VCaP (cell line): ENCODE measurements around the gene TMEM198.
A peak's percentile ranks its signal among the peaks of the same experiment; 100 is the strongest.

ENCODE experiments used
- H3K27ac ChIP-seq: fragments of 450-650 bp; 2 replicates; pipeline ENCODE4 v1.5.1; 2017
- TF ChIP-seq, protein P1 (sequence below): fragments of 450-650 bp; conservative IDR thresholded peaks from 2 replicates; pipeline ENCODE4 v1.5.1; 2017; ENCODE audit warnings: mild to moderate bottlenecking, moderate library complexity

TMEM198 gene

DNA sequence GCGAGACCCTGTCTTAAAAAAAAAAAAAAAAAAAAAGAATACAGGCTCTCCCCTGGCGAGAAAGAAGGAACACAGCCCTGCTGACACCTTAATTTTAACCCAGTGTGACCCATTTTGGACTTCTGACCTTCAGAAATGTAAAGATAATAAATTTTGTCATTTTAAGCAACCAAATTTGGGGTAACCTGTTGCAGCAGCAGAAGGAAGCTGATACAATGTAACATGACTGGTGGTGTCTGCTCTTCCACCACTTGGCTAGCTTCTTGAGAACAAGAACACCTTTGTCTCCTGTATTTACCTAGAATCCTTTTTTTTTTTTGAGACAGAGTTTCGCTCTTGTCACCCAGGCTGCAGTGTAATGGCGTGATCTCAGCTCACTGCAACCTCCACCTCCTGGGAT is 47.3 kb downstream of the TMEM198 start:
- no peak overlapping the region for H3K27ac ChIP-seq
- TF ChIP-seq, protein P1, sequence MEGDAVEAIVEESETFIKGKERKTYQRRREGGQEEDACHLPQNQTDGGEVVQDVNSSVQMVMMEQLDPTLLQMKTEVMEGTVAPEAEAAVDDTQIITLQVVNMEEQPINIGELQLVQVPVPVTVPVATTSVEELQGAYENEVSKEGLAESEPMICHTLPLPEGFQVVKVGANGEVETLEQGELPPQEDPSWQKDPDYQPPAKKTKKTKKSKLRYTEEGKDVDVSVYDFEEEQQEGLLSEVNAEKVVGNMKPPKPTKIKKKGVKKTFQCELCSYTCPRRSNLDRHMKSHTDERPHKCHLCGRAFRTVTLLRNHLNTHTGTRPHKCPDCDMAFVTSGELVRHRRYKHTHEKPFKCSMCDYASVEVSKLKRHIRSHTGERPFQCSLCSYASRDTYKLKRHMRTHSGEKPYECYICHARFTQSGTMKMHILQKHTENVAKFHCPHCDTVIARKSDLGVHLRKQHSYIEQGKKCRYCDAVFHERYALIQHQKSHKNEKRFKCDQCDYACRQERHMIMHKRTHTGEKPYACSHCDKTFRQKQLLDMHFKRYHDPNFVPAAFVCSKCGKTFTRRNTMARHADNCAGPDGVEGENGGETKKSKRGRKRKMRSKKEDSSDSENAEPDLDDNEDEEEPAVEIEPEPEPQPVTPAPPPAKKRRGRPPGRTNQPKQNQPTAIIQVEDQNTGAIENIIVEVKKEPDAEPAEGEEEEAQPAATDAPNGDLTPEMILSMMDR = no peak

DNA sequence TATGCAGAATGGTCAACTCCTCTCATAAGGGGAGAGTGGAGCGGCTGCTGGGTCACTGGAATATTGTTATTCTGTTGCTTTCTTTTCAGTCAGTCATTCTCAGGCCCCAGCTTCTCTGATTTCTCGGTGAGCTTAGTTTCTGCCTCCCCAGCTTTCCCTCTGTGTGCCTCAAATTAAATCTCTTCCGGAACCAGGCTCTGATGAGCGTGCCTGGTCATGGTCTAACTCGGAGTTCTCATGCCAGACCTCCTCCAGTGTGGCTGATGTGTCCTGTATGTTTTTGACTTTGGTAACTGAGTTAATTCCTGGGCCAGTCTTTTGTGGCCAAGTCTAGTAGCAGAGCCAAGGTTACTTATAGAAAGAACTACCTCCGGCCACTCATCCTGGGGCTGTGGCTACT is 48.9 kb downstream of the TMEM198 start:
- H3K27ac ChIP-seq = no peak overlapping the region
- TF ChIP-seq, protein P1 = no peak

DNA sequence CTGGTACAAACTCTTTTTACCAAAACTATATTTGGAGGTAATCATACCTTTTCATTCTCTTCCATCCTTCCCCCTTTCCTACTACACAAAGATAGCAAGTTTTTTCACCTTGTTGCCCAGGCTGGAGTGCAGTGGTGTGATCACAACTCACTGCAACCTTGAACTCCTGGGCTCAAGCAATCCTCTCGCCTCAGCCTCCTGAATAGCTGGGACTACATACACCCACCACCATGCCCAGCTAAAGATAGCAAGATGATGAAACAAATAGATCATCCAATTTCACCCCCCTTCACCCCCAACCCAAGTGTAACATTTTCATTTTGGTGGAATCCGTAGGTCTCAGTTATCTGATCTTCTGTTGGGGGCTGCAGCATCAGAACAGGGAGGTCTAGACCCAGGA is 49.3 kb downstream of the TMEM198 start:
- TF ChIP-seq, protein P1 = no peak
- no peak overlapping the region for H3K27ac ChIP-seq

DNA sequence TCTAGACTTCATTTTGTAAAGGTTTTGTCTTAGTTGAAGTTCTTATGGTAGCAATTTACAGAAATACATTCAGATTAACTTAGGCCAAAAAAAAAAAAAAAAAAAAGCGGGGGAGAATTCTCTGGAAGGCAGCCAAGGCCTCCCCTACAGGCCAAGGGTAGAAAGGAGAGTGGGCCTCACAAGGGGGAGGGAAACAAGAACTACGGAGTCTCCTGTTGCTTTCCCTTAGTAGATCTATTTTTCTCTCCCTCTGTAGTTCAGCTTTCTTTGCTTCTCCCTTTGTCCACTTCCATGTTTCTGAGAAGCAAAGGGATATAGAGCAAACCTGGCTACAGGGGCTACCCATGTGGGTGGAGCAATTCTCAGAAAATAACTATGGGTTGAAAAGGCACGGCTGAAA is 51.4 kb downstream of the TMEM198 start:
- no peak overlapping the region for H3K27ac ChIP-seq
- TF ChIP-seq, protein P1 = no peak

DNA sequence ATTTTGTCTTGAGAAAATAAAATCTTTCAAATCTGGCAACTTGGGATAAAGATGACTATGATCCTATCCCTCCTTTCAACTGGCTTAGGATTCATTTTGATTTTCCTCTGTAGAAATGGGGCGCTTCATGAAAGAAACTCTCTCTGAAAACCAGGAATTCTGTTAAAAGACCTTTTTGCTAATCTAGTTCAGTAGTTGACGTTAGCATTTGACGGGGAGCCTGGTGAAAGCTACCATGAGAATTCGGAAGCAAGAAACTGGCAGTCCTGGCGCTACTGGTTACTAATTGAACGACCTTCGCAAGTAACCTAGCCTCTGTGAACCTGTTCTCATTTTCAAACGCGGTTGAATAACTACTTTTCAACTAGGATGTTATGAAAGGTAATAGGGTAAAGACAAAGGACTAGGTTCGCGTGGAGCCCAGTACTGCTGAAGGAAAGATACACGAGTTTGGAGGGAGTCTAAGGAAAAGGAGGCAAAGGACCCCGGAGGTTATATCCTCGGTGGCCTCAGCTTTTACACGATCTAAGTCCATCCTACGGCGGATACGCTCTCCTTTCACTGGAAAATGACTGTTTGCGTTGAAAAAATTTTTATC is 53.2 kb downstream of the TMEM198 start:
- TF ChIP-seq, protein P1 = no peak
- H3K27ac ChIP-seq = peak overlapping the region; percentile 94

DNA sequence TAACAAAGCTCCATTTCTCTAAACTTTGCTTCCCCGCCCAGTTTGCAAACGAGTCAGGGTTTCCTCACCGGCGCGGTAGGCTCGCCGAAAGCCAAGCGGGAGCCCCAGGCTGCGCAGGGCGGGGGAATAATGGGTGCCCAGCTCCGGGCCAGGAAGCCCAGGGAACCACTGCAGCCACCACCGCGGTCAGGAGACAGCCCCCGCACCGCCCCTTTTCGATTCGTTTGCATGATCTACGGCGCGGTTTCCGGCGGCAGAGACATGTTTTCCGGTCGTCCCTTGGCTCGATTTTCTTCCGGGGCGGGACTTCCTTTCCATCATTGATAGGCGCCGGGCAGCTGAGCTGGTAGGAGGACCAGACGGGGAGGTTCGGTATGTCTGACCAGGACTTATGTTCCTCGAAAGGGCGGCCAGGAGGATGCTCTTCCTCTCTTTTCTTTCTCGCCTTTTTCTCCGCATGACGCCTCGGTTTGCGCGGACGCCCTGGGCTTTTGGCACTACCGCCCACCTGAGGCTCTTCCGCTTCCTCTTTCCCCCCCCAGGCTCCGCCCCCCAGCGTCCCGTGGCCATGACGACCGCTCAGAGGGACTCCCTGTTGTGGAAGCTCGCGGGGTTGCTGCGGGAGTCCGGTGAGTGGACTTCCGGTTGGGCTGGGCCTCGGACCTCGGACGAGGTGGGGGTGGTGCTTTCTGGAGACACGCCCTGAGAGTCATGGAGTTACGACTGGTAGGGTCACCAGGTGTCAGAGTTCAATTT is 53.9 kb downstream of the TMEM198 start, which contains the start of gene STK11IP:
STK11IP (plus strand) TSS at position 306 of the 756 bp plus-strand sequence; CDS start at position 569, 263 bp downstream.
- peak within 1 kb of the TSS; percentile 94 for H3K27ac ChIP-seq
- TF ChIP-seq, protein P1 = no peak

DNA sequence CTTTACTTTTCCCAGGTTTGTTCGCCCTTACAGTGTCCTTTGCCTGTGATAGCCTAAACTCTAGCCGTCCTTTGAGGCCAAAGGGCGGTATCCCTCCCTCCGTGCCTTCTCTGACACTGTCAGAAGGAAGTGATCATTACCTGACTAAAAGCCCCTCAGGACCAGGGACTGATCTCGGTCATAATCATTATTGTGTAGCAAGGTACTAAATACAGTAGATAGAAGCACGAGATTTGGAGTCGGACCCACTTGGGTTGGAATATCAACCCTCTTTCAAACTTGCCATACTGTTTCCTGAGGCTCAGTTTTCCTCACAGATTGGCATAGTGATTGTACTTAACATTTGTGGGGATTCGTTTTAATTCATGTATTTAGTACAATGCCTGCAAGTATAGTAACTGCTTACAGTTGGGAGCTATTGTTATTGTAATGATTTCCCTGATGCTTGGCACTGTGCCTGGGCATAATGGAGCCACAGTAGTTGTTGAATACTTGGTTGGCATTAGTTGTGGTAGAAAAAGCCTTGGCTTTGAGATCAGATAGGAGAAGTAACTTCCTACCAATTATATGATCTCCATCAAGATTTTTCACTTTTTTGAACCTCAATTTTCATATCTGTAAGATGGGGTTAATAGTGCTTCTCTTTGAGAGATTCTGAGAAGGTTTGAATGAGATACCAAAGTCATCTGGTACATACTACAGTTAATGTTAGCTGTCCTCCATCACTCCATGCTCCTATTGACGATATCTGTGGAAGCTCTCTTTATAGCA is 54.7 kb downstream of the TMEM198 start:
- TF ChIP-seq, protein P1 = no peak
- peak overlapping the region; percentile 94 for H3K27ac ChIP-seq
